HepG2 (cell line): ENCODE data around the gene RAB36.

Experiments used
- NFKB2 ChIP-seq: sonication (generic); formaldehyde crosslinking; IDR thresholded peaks from 2 replicates; pipeline ENCODE4 v1.4.0; 2020; ENCODE audit warnings: missing genetic modification reagents, borderline replicate concordance
- TBX3 ChIP-seq: fragments of 450-650 bp; IDR thresholded peaks from 2 replicates; pipeline ENCODE4 v1.6.1; 2017; ENCODE audit warnings: antibody characterized with exemption, mild to moderate bottlenecking, inconsistent platforms, borderline replicate concordance
- ZNF24 ChIP-seq: fragments of 450-650 bp; IDR thresholded peaks from 2 replicates; pipeline ENCODE4 v1.6.1; 2017; ENCODE audit warnings: antibody characterized with exemption, mild to moderate bottlenecking
- ZNF460 ChIP-seq: sonication (generic); formaldehyde crosslinking; IDR thresholded peaks from 2 replicates; pipeline ENCODE4 v1.5.1; 2020; ENCODE audit warnings: missing genetic modification reagents, mild to moderate bottlenecking, borderline replicate concordance
- ZNF550 ChIP-seq: sonication (generic); formaldehyde crosslinking; IDR thresholded peaks from 2 replicates; pipeline ENCODE4 v1.4.0; 2020; ENCODE audit warnings: mild to moderate bottlenecking, missing genetic modification reagents, borderline replicate concordance
- ZNF713 ChIP-seq: sonication (generic); formaldehyde crosslinking; IDR thresholded peaks from 2 replicates; pipeline ENCODE4 v1.4.0; 2020; ENCODE audit warnings: mild to moderate bottlenecking, missing genetic modification reagents
- TF ChIP-seq, protein P1 (sequence below): sonication (generic); formaldehyde crosslinking; IDR thresholded peaks from 2 replicates; pipeline ENCODE4 v1.5.0; 2020; ENCODE audit warnings: mild to moderate bottlenecking, missing genetic modification reagents, moderate library complexity

DNA sequence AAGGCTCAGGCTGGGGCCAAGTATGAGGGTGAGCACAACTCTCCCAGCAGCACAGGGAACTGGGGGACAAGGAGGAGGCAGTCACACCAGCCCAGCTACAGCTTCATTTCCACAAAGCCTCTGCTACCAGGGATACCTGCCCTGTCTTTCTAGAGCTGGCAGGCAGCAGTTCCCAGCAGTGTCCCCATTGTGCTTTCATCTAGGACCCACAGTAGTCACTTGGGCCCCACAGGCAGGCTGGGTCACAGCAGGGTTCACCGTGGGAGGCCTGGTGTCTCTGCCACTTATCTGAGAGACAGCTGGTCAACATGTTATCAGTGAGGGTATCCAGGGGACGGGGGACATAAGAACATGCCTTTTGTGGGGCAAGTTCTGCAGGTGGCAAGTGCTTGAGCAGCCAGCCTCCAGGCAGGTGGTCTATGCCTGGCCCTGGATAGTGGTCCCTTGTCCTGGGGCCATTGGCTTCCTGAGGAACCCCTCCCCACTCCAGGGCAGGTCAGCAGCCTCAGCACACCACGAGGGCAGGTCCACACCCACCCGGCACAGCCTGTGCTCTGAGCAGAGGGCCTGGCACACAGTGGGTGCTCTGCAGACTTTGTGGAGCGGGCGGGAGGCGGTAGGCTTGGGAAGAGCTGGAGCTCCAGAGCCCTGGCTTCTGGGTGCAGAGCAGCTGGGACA lies 45.0 kb upstream of the RAB36 start:
- no peak for TF ChIP-seq ZNF550
- TF ChIP-seq, protein P1, sequence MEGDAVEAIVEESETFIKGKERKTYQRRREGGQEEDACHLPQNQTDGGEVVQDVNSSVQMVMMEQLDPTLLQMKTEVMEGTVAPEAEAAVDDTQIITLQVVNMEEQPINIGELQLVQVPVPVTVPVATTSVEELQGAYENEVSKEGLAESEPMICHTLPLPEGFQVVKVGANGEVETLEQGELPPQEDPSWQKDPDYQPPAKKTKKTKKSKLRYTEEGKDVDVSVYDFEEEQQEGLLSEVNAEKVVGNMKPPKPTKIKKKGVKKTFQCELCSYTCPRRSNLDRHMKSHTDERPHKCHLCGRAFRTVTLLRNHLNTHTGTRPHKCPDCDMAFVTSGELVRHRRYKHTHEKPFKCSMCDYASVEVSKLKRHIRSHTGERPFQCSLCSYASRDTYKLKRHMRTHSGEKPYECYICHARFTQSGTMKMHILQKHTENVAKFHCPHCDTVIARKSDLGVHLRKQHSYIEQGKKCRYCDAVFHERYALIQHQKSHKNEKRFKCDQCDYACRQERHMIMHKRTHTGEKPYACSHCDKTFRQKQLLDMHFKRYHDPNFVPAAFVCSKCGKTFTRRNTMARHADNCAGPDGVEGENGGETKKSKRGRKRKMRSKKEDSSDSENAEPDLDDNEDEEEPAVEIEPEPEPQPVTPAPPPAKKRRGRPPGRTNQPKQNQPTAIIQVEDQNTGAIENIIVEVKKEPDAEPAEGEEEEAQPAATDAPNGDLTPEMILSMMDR: no peak
- no peak for TF ChIP-seq ZNF24
- TF ChIP-seq ZNF460 (CRISPR knock-in tag): no peak
- no peak for TF ChIP-seq NFKB2 (CRISPR knock-in tag)
- no peak for TF ChIP-seq ZNF713 (CRISPR knock-in tag)
- TF ChIP-seq TBX3: no peak
